Natural killer cell (primary cell): ENCODE data around the gene TRANK1. TPM values are rescaled to one million over a fixed set of nuclear protein-coding genes. Genes with fewer than 3 reads are reported as not detected.
A peak's percentile ranks its signal among the peaks of the same experiment; 100 is the strongest.

Experiments
- ATAC-seq, 3 donors: fragments of 150-1000 bp in 2 of 3; fragments of 200-7000 bp in 1 of 3; cut with Tn5 transposase; 1 replicate in 1 of 3; 2 replicates in 2 of 3; pipeline ENCODE4 v1.10.0; 2021; ENCODE audit warnings: mild to moderate bottlenecking in 2 of 3, moderate library complexity in 2 of 3
- DNase-seq, 2 donors: peaks; one replicate each; pipeline versions ENCODE4 v3.0.0 to v3.0.0-alpha.2; 2013 to 2021; ENCODE audit warnings: mixed read lengths in 1 of 2
- H3K27ac ChIP-seq: one replicate; pipeline ENCODE4 v1.5.1; 2013; ENCODE audit warnings: mild to moderate bottlenecking, low read length
- H3K27me3 ChIP-seq: one replicate; pipeline ENCODE4 v1.6.1; 2013; ENCODE audit warnings: low read length; ENCODE audit not compliant: control insufficient read depth, insufficient read depth
- H3K36me3 ChIP-seq: one replicate; pipeline ENCODE4 v1.6.1; 2013; ENCODE audit warnings: low read length; ENCODE audit not compliant: control insufficient read depth, insufficient read depth
- H3K4me1 ChIP-seq: one replicate; pipeline ENCODE4 v1.6.1; 2013; ENCODE audit warnings: low read length; ENCODE audit not compliant: control insufficient read depth, insufficient read depth
- H3K4me3 ChIP-seq: one replicate; pipeline ENCODE4 v1.5.1; 2013; ENCODE audit warnings: low read length
- H3K9me3 ChIP-seq: one replicate; pipeline ENCODE4 v1.6.1; 2013; ENCODE audit warnings: low read length; ENCODE audit not compliant: control insufficient read depth, insufficient read depth
- H3K27ac Mint-ChIP-seq, 2 donors: one replicate each; pipeline ENCODE4 v1.8.0; 2022; ENCODE audit warnings: mild to moderate bottlenecking in 2 of 2, mixed read lengths in 2 of 2, moderate library complexity in 1 of 2
- H3K27me3 Mint-ChIP-seq, 2 donors: one replicate each; pipeline ENCODE4 v1.8.0; 2022; ENCODE audit warnings: low read depth in 2 of 2, mixed read lengths in 2 of 2
- H3K36me3 Mint-ChIP-seq: one replicate; pipeline ENCODE4 v1.8.0; 2022; ENCODE audit warnings: mixed read lengths
- H3K4me1 Mint-ChIP-seq, 2 donors: one replicate each; pipeline ENCODE4 v1.8.0; 2022; ENCODE audit warnings: mixed read lengths in 2 of 2
- H3K4me3 Mint-ChIP-seq: one replicate; pipeline ENCODE4 v1.8.0; 2022; ENCODE audit warnings: mild to moderate bottlenecking, moderate library complexity, mixed read lengths
- H3K9me3 Mint-ChIP-seq, 2 donors: one replicate each; pipeline ENCODE4 v1.8.0; 2022; ENCODE audit warnings: mixed read lengths in 2 of 2
- CTCF ChIP-seq: fragments of 200-600 bp; IDR thresholded peaks from one replicate; pipeline ENCODE4 v1.8.0; 2022; ENCODE audit warnings: antibody characterized with exemption
- WGBS: methylation state at CpG from one replicate; pipeline ENCODE4 v1.1.7; 2013; ENCODE audit warnings: missing lambda C conversion rate; ENCODE audit not compliant: insufficient coverage; 5-methylcytosine and 5-hydroxymethylcytosine counted together
- intact Hi-C: fragments of 100-400 bp; cut with micrococcal nuclease; formaldehyde crosslinking; loops from one replicate; pipeline ENCODE4 v1.14.2; 2022
- total RNA-seq, 4 donors: library from RNA; stranded (reverse); fragments of 120-200 nt in 1 of 4; gene quantifications; one replicate each; pipeline versions ENCODE4 v1.2.3 to v1.2.4, GENCODE V29; 2013 to 2022

Gene TRANK1
- total RNA-seq, 3 donors from 2014 or later (not counting 1 experiment from before 2014, with no cell fraction given) = 105 to 158 (median 139) TPM

- no peaks in the 10 kb centered on the region for H3K9me3 Mint-ChIP-seq
- 83% methylated on average over 4 of the region's 6 CpGs for whole genome bisulfite sequencing
- Histone ChIP-seq H3K4me3 (no peak overlapping the region), H3K36me3 (no peaks in the 10 kb centered on the region), H3K9me3 (no peaks in the 10 kb centered on the region), H3K27me3 (no peaks in the 10 kb centered on the region), H3K27ac (no peak overlapping the region), H3K4me1 (no peaks in the 10 kb centered on the region)
- H3K36me3 Mint-ChIP-seq = no peaks in the 10 kb centered on the region
- no peak overlapping the region for H3K27ac Mint-ChIP-seq
- TF ChIP-seq CTCF = no peak
- DNase-seq (no peak), ATAC-seq (no peak)
- intact Hi-C loops = no loop called here
- H3K27me3 Mint-ChIP-seq = peaks cover 14 to 27% of the 10 kb centered on the region in 2 donors
- no peaks in the 10 kb centered on the region for H3K4me1 Mint-ChIP-seq
- H3K4me3 Mint-ChIP-seq = no peak overlapping the region
Observed at GRCh38 chr3:36790765-36791164, 154.1 kb downstream of the TRANK1 start.

DNA sequence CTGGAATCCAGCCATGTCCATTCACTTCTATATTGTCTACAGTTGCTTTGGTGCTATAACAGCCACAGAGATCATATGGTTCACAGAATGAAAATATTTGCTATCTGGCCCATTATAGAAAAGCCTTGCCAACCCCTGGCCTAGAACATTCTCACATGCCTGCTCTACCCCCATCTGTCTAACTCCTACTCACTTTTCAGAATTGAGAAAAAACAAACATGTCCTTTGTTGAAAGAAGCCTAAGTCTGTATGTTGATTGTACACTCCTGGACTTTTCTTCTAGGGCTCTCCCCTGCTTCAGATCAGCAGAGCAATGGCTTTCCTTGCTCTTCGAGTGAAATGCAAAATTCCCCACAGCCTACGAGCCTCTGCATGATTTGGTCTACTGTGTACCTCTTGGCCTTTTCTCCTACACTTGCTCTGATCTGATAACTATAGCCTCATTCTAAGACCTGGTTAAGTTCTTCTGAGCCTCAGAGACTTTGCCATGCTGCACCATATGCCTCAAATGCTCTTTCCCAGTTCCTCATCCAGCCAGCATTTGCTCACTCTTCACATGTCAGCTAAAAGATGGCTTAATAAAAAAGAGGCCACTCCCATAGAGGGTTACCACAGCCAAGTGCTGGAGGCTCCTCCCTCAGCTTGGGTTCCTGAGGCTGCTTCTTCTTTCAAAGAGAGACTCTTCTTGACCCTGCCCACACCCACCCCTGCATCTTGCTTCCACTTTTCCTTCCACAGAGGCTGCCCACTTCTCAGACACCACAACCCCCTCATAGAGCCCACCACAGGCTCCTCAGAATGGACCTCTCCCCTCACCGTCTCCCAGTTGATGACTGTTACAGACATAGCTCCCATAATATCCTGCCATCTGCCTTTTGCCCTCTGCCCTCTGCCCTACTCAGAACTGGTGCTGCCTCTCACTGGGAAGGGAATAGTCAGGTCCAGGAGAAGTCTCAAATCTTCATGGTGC is 157.6 kb downstream of the TRANK1 start:
- no peak overlapping the region for H3K27ac Mint-ChIP-seq
- Histone ChIP-seq H3K27me3 (no peaks in the 10 kb centered on the region), H3K9me3 (no peaks in the 10 kb centered on the region), H3K36me3 (no peaks in the 10 kb centered on the region), H3K4me3 (no peak overlapping the region), H3K27ac (no peak overlapping the region), H3K4me1 (no peaks in the 10 kb centered on the region)
- H3K27me3 Mint-ChIP-seq = peaks cover 11 to 39% of the 10 kb centered on the region in 2 donors
- TF ChIP-seq CTCF = no peak
- H3K9me3 Mint-ChIP-seq = no peaks in the 10 kb centered on the region
- H3K36me3 Mint-ChIP-seq = no peaks in the 10 kb centered on the region
- intact Hi-C loops = no loop called here
- WGBS = 87% methylated on average over 3 of the region's 3 CpGs
- H3K4me1 Mint-ChIP-seq = no peaks in the 10 kb centered on the region
- DNase-seq (no peak), ATAC-seq (peak in 1 of 3 donors; percentile 15)
- no peak overlapping the region for H3K4me3 Mint-ChIP-seq

- Mint-ChIP-seq H3K27ac (no peak overlapping the region), H3K4me1 (no peaks in the 10 kb centered on the region), H3K36me3 (no peaks in the 10 kb centered on the region), H3K4me3 (no peak overlapping the region), H3K27me3 (peaks cover 8 to 41% of the 10 kb centered on the region in 2 donors), H3K9me3 (no peaks in the 10 kb centered on the region)
- no peak for DNase-seq
- no peaks in the 10 kb centered on the region for H3K36me3 ChIP-seq
- H3K27me3 ChIP-seq = no peaks in the 10 kb centered on the region
- no peaks in the 10 kb centered on the region for H3K4me1 ChIP-seq
- no peak for ATAC-seq
- no peaks in the 10 kb centered on the region for H3K9me3 ChIP-seq
- no peak overlapping the region for H3K4me3 ChIP-seq
- 67% methylated on average over 3 of the region's 3 CpGs for WGBS
- TF ChIP-seq CTCF = no peak
- no peak overlapping the region for H3K27ac ChIP-seq
- intact Hi-C loops = no loop called here
Observed at GRCh38 chr3:36784138-36784635, 160.7 kb downstream of the TRANK1 start.
